Muscle layer of duodenum (tissue), 2 donors: ENCODE results near the gene MORN1.

Experiments
- H3K27ac ChIP-seq: one replicate; pipeline ENCODE4 v1.7.0; 2013; ENCODE audit warnings: mild to moderate bottlenecking, low read length
- H3K27me3 ChIP-seq: one replicate; pipeline ENCODE4 v1.7.0; 2013; ENCODE audit warnings: low read depth, mild to moderate bottlenecking, control low read depth, low read length
- H3K36me3 ChIP-seq, 2 donors: one replicate each; pipeline ENCODE4 v1.7.0; 2013; ENCODE audit warnings: low read length in 2 of 2, control low read depth in 1 of 2, mild to moderate bottlenecking in 1 of 2; ENCODE audit not compliant: insufficient read depth in 2 of 2, control insufficient read depth in 1 of 2
- H3K4me1 ChIP-seq, 2 donors: one replicate each; pipeline ENCODE4 v1.7.0; 2013; ENCODE audit warnings: low read length in 2 of 2, mild to moderate bottlenecking in 2 of 2, control low read depth in 1 of 2, moderate library complexity in 1 of 2; ENCODE audit not compliant: insufficient read depth in 2 of 2, control insufficient read depth in 1 of 2
- H3K4me3 ChIP-seq, 2 donors: one replicate each; pipeline ENCODE4 v1.7.0; 2013; ENCODE audit warnings: low read length in 2 of 2, low read depth in 1 of 2, mild to moderate bottlenecking in 1 of 2
- H3K9me3 ChIP-seq, 2 donors: one replicate each; pipeline ENCODE4 v1.7.0; 2013; ENCODE audit warnings: low read length in 2 of 2, control low read depth in 1 of 2, mild to moderate bottlenecking in 1 of 2; ENCODE audit not compliant: control insufficient read depth in 1 of 2
- donor health status: healthy.

MORN1 gene

DNA sequence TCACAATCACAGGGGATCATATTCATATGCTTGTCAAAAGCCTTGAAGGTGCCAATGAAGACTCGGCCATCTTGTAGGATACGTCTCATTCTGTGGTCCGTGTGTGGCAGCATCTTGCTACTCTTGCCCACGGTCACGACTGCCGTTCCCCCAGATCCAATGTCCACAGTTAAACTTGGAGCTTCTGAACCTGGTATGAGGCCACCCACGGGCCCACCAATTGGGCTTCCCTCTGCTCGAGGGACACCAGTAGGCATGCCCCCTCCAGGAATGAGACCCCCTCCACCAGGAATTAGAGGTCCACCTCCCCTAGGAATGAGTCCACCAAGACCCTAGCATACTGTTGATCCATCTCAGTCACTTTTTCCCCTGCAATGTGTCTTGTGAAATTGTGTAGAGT, 39.6 kb downstream of the MORN1 start:
- Histone ChIP-seq H3K27ac (no peak overlapping the region), H3K4me1 (no peaks in the 10 kb centered on the region), H3K27me3 (no peaks in the 10 kb centered on the region), H3K4me3 (no peak overlapping the region), H3K36me3 (no peaks in the 10 kb centered on the region), H3K9me3 (no peaks in the 10 kb centered on the region)

DNA sequence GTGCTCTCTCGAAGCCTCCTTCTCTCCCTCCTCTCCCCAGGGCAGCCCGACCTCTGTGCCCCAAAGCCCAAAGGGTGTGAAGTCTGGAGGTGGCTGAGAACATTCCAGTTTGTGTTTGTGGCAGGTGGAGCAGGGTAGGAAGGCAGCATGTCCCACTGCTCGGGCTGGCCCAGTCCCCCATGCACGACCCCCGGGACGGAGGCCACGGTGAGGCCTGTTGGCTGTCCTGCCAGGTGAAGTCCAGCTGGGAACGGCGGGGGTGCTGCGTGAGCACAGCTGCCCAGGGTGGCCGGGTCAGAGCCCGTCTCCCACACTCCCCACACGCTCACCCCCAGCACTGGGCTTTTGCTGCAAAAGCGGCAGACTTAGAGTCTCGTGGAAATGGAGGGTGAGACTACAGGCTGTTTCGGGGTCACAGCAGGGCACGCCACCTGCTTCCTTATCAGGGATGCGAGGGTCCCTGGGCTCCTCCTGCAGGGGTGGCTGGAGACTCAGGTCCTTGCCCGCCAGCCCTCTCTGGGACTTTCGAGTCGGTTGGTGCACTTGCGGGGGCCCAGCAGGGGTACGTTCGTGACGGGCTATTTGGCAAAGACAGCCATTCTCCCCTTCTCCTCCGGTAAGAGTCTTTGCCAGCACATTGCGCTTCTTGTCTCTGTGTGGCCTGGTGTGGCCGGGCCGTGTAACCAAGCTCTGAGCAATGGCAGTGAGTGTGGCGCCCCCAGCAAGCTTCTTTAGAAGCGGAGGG, 40.3 kb downstream of the MORN1 start:
- Histone ChIP-seq H3K27ac (no peak overlapping the region), H3K9me3 (no peaks in the 10 kb centered on the region), H3K4me3 (no peak overlapping the region), H3K27me3 (no peaks in the 10 kb centered on the region), H3K36me3 (no peaks in the 10 kb centered on the region), H3K4me1 (no peaks in the 10 kb centered on the region)

DNA sequence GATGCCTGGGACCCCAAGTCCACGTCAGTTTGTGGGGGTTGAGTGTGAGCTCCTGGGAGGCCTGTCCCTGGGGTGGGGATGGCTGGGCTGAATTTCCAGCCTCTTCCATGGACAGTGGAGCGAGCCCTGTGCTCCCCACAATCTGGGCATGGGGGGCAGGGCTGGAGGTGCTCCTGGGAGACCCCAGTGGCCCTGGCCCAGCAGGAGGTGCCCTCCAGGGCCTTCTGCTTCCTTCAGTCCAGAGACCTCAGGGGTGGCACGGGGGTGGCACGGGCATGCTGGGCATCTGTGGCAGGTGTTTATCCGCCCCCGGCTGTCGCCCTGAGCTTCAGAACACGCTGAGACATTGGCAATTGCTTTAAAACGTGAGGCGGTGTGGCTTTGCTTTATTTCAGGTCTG, 40.9 kb downstream of the MORN1 start:
- no peaks in the 10 kb centered on the region for H3K9me3 ChIP-seq
- H3K4me3 ChIP-seq, result no peak overlapping the region
- H3K27ac ChIP-seq, result no peak overlapping the region
- H3K4me1 ChIP-seq, result no peaks in the 10 kb centered on the region
- no peaks in the 10 kb centered on the region for H3K27me3 ChIP-seq
- H3K36me3 ChIP-seq, result no peaks in the 10 kb centered on the region

- Histone ChIP-seq H3K4me1 (no peaks in the 10 kb centered on the region), H3K9me3 (no peaks in the 10 kb centered on the region), H3K27me3 (no peaks in the 10 kb centered on the region), H3K27ac (no peak overlapping the region), H3K4me3 (no peak overlapping the region), H3K36me3 (no peaks in the 10 kb centered on the region)
Measured at GRCh38 chr1:2349806-2350205, 41.5 kb downstream of the MORN1 start.

DNA sequence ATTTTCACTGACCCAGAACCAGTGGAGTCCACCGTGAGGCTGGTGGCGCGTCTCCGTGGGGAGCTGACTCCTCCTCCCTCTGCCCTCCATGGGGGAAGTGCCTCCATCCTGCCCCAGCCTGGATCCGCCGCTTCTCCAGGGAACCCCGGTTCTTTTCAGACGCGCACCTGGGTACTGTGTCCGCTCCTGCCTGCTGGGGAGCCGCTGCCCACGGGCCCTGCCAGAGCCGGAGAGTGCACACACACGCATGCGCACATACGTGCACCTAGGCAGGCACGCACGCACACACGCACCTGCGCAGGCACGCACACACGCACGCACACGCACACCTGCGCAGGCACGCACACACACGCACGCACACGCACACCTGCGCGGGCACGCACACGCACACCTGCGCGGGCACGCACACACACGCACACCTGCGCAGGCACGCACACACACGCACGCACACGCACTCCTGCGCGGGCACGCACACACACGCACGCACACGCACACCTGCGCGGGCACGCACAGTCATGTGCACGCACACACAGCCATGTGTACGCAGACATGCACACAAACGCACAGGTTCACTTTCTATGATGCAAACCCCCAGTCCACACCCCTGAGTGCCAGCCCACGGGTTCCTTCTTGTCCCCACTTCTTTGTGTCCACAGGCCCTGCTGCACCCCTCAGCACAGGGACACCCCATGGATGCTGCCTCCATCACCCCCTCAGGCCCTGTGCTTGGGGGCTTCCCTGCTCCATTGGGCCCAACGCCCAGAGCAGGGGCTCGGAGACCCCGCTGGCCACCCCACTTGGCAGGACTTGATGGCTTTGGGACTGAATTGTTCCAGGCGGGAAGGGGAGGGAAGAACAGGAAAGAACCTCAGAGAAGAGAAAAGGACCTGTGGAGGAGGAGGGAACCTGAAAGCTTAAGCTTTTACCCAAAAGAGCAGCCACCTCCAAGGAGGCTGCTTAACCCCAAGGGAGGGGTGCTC, 42.7 kb downstream of the MORN1 start:
- Histone ChIP-seq H3K27ac (no peak overlapping the region), H3K36me3 (no peaks in the 10 kb centered on the region), H3K4me1 (no peaks in the 10 kb centered on the region), H3K4me3 (no peak overlapping the region), H3K27me3 (no peaks in the 10 kb centered on the region), H3K9me3 (no peaks in the 10 kb centered on the region)

DNA sequence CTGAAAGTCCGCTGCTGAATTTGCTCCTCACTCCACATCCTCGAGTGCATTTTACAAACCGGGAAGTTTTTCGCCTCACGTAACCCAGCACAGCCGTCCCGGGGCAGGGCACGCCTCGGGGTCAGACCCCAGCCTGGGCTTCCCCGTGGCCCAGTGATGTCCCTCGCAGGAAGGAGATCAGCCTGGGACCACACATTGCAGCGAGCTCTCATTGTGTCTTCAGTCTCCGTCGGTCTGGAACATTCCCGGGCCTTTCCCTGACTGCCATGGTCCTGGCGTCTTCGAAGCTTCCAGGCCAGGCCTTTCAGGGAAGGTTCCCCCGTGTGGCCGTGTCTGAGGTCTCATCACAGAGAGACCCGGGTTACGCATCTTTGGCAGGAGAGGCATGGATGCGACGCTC, 43.5 kb downstream of the MORN1 start:
- Histone ChIP-seq H3K36me3 (no peaks in the 10 kb centered on the region), H3K4me1 (no peaks in the 10 kb centered on the region), H3K27me3 (no peaks in the 10 kb centered on the region), H3K27ac (no peak overlapping the region), H3K9me3 (no peaks in the 10 kb centered on the region), H3K4me3 (no peak overlapping the region)

DNA sequence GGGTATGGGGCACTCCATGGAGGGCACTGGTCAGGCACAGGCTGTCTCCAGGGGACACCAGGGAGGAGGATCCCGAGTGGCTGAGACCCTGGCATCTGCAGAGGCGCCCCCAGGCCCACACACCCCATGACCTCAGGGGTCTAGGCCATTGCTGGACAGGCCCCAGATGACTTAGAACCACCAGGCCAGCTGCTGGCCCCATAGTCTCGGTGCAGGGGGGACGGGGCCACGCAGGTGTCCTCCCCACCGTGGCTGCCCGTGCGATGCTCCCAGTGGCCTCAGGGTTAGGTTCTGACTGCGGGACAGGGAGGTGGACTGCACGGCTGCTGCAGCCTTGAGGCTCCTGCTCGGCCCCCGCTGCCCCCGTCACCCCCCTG, 44.0 kb downstream of the MORN1 start:
- Histone ChIP-seq H3K27me3 (no peaks in the 10 kb centered on the region), H3K4me3 (no peak overlapping the region), H3K9me3 (no peaks in the 10 kb centered on the region), H3K27ac (no peak overlapping the region), H3K4me1 (no peaks in the 10 kb centered on the region), H3K36me3 (no peaks in the 10 kb centered on the region)

GRCh38 chr1:2346691-2347408, 44.5 kb downstream of the MORN1 start:
- no peaks in the 10 kb centered on the region for H3K9me3 ChIP-seq
- no peak overlapping the region for H3K4me3 ChIP-seq
- H3K4me1 ChIP-seq, result no peaks in the 10 kb centered on the region
- H3K27ac ChIP-seq, result no peak overlapping the region
- no peaks in the 10 kb centered on the region for H3K27me3 ChIP-seq
- H3K36me3 ChIP-seq, result no peaks in the 10 kb centered on the region

- Histone ChIP-seq H3K27me3 (no peaks in the 10 kb centered on the region), H3K4me3 (no peak overlapping the region), H3K36me3 (no peaks in the 10 kb centered on the region), H3K9me3 (no peaks in the 10 kb centered on the region), H3K27ac (no peak overlapping the region), H3K4me1 (no peaks in the 10 kb centered on the region)
Measured at GRCh38 chr1:2345297-2346075, 45.9 kb downstream of the MORN1 start.

DNA sequence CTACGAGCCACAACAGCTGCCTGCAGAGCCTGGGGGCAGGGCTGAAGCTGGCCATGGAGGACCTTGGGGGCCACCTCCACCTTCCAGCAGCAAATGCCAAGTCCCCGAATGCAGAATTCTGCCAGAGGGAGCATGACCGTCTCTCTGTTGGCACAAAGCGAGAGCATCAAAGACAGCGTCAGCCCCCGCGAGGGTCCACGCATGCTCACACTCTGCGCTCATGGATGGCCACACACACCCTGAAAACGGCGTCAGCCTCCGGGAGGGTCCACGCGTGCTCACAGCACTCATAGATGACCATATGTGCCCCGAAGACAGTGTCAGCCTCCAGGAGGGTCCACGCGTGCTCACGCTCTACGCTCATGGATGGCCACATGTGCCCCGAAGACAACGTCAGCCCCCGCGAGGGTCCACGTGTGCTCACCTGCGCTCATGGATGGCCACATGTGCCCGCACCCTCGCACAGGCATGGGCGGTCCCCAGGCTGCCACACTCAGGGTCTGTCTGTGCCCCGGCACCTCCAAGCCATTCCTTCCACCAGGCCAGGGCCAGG, 46.5 kb downstream of the MORN1 start:
- no peaks in the 10 kb centered on the region for H3K36me3 ChIP-seq
- no peaks in the 10 kb centered on the region for H3K4me1 ChIP-seq
- H3K9me3 ChIP-seq, result no peaks in the 10 kb centered on the region
- H3K27me3 ChIP-seq, result no peaks in the 10 kb centered on the region
- H3K4me3 ChIP-seq, result no peak overlapping the region
- H3K27ac ChIP-seq, result no peak overlapping the region
